ENCODE results near the gene USP7.
"Not testable (repeated sequence)": the region's sequence is repeated elsewhere in the genome, so short reads cannot be mapped to it uniquely, and the experiment has no call there.

USP7 gene

GRCh38 chr16:8990445-8990844, 26.7 kb upstream of the USP7 start:
- no peak for DNase-seq

DNA sequence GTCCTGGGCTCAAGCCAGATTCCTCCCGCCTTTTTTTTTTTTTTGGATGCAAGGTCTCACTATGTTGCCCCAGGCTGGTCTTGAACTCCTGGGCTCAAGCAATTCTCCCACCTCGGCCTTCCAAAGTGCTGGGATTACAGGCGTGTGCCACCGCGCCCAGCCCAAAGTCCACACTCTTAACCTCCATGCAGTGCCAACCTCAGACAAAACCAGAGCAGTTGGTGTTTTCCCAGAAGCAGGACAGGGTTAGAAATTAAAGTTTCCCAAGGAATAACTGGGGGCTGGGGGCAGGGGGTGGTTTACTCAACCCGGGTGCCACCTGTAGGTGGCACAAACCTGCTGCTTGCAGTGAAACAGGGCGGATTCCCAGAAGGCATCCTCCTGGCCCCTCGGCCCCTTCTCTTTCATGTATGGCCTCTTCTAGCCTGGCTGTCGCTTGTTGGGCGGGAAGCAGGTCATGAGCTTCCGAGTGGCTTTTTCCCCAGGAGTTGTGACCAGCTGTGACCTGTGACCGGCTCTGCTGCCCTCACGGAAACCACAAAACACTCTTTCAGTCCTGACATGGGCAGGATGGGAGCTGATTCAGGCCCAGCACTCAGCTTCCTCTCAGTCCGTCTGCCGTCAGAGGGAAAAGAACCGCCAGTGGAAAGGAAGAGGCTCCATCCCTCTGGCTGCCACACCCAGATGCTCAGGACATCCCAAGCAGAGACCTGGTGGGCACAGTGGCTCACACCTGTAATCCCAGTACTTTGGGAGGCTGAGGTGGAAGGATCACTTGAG, 25.6 kb upstream of the USP7 start:
- no peak for DNase-seq
- no peak for TF ChIP-seq POLR2A (IDR thresholded peaks at IDR 0.05; ENCODE audit: low read length)
- TF ChIP-seq GATA1 (IDR thresholded peaks at IDR 0.05; ENCODE audit: low read depth, low read length) = no peak

More at GRCh38 chr16:8990445-8990844, 26.7 kb upstream of the USP7 start:
- TF ChIP-seq POLR2A (IDR thresholded peaks at IDR 0.05; ENCODE audit: low read length) = no peak

GRCh38 chr16:8986818-8987191, 23.1 kb upstream of the USP7 start:
- TF ChIP-seq GATA1 (IDR thresholded peaks at IDR 0.05; ENCODE audit: low read depth, low read length) (no peak), POLR2A (IDR thresholded peaks at IDR 0.05; ENCODE audit: low read length) (no peak)
- DNase-seq = no peak

- no peak for DNase-seq
- TF ChIP-seq POLR2A (IDR thresholded peaks at IDR 0.05; ENCODE audit: low read length) (no peak), GATA1 (IDR thresholded peaks at IDR 0.05; ENCODE audit: low read depth, low read length) (no peak)
Observed at GRCh38 chr16:8986111-8986510, 22.4 kb upstream of the USP7 start.

DNA sequence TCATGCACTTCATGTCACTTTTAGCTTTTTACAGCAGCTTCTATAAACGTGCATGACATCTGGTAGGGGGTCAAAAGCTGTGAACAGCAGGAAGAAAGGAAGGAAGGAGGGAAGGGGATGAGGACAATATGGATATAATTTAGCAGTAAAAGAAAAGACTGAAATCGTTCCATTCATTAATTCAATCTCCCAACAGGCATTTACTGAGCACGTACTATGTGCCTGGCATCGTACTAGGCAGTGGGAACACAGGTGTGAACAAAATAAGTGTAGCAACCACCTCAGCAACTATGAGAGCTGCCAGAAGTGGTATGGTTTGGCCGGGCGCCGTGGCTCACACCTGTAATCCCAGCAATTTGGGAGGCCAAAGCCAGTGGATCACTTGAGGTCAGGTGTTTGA, 19.1 kb upstream of the USP7 start:
- DNase-seq = no peak
- TF ChIP-seq POLR2A (IDR thresholded peaks at IDR 0.05; ENCODE audit: low read length) (no peak), GATA1 (IDR thresholded peaks at IDR 0.05; ENCODE audit: low read depth, low read length) (no peak)

DNA sequence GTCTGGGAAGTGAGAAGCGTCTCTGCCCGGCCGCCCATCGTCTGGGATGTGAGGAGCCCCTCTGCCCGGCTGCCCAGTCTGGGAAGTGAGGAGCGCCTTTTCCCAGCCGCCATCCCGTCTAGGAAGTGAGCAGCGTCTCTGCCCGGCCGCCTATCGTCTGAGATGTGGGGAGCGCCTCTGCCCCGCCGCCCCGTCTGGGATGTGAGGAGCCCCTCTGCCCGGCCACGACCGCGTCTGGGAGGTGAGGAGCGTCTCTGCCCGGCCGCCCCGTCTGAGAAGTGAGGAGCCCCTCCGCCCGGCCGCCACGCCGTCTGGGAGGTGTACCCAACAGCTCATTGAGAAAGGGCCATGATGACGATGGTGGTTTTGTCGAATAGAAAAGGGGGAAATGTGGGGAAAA, 18.2 kb upstream of the USP7 start:
- not testable (repeated sequence) for DNase-seq

- DNase-seq = not testable (repeated sequence)
Observed at GRCh38 chr16:8976189-8976588, 12.5 kb upstream of the USP7 start.

- TF ChIP-seq GATA1 (IDR thresholded peaks at IDR 0.05; ENCODE audit: low read depth, low read length) = no peak
- TF ChIP-seq POLR2A (IDR thresholded peaks at IDR 0.05; ENCODE audit: low read length) = no peak
Observed at GRCh38 chr16:8975039-8975438, 11.3 kb upstream of the USP7 start.

DNA sequence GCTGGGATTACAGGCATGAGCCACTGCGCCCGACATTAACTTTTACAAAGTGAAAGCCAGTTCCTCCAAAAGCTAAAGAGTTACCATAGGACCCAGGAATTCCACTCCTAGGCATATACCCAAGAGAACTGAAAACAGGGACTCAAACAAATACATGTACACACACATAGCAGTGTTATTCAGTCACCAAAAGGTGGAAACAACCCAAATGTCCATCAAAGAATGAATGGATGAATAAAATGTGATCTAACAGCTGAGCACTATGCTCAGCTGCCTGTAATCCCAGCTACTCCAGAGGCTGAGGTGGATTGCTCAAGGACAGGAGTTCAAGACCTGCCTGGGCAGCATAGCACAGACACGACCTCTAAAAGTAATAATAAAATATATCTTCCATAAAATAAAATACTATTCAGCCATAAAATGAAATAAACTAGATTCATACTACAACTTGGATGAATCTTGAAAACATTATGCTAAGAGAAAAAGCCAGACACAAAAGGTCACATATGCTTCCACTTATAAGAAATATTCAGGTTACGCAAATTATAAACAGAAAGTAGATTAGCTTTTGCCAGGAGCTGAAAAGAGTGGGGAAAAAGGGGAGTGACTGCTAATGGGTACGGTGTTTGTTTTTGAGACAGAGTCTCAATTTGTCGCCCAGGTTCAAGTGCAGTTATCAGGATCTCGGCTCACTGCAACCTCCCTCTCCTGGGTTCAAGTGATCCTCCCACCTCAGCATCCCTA, 9.3 kb upstream of the USP7 start:
- no peak for DNase-seq
- TF ChIP-seq GATA1 (IDR thresholded peaks at IDR 0.05; ENCODE audit: low read depth, low read length) (no peak), POLR2A (IDR thresholded peaks at IDR 0.05; ENCODE audit: low read length) (no peak)

More at GRCh38 chr16:8975039-8975438, 11.3 kb upstream of the USP7 start:
- no peak for DNase-seq

GRCh38 chr16:8971416-8971815, 7.7 kb upstream of the USP7 start:
- no peak for TF ChIP-seq POLR2A (IDR thresholded peaks at IDR 0.05; ENCODE audit: low read length)
- TF ChIP-seq GATA1 (IDR thresholded peaks at IDR 0.05; ENCODE audit: low read depth, low read length) = no peak
- DNase-seq = no peak

DNA sequence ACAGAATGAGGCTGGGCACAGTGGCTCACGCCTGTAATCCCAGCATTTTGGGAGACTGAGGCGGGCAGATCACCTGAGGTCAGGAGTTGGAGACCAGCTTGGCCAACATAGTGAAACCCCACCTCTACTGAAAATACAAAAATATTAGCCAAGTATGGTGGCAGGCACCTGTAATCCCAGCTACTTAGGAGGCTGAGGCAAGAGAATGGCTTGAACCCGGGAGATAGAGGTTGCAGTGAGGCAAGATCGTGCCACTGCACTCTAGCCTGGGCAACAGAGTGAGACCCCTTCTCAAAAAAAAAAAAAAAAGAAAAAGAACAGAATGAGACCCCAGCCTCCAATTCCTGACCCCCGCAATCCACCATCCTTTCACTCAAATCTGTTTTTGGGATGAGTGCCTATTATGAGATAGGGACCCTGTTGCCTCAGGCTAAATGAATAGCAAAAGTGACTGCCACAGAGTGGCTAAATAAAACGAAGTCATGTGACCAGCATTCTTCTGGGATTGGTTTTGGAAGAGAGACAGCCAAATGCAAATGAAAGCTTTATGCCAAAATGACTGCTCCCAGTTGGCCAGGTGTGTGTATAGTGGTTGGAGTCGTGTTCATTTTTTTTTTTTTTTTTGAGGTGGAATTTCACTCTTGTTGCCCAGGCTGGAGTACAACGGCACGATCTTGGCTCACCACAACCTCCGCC, 5.6 kb upstream of the USP7 start:
- not testable (repeated sequence) for DNase-seq

- DNase-seq = not testable (repeated sequence)
Observed at GRCh38 chr16:8968054-8968453, 4.3 kb upstream of the USP7 start.

- peak; percentile 90 to 91 for DNase-seq
- no peak for TF ChIP-seq GATA1 (IDR thresholded peaks at IDR 0.05; ENCODE audit: low read depth, low read length)
- TF ChIP-seq POLR2A (IDR thresholded peaks at IDR 0.05; ENCODE audit: low read length) = peak; percentile 59
Observed at GRCh38 chr16:8967132-8967821, 3.6 kb upstream of the USP7 start.

DNA sequence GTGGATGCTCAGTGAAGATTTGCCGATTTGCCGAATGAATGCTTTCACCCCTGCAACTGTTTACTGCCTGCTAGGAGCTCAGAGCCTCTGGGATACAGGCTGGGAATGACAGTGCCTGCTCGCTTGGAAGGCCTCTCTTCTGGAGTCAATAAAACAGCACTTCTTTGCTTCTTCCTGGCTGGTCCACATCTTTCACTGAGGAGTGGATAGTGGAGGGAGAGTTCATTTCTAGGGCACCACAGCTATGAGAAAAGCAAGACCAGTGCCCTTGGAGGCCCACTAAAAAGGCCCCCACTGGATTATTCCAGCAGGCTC, 3.1 kb upstream of the USP7 start:
- no peak for DNase-seq
- TF ChIP-seq GATA1 (IDR thresholded peaks at IDR 0.05; ENCODE audit: low read depth, low read length) (no peak), POLR2A (IDR thresholded peaks at IDR 0.05; ENCODE audit: low read length) (no peak)

DNA sequence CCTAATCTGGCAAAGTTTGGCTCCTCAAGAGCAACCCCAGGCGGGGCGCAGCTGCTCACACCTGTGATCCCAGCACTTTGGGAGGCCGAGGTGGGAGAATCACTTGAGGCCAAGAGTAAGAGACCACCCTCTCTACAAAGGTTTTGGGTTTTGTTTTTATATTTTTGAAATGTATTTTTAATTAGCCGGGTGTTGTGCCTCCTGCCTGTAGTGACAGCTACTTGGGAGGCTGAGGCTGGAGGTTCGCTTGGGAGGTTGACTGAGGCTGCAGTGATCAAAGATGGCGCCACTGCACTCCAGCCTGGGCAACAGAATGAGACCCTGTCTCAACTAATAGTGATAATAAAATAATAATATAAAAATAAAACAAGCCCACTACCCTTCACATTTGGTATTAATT, 756 bp upstream of the USP7 start:
- TF ChIP-seq GATA1 (IDR thresholded peaks at IDR 0.05; ENCODE audit: low read depth, low read length) = no peak
- no peak for TF ChIP-seq POLR2A (IDR thresholded peaks at IDR 0.05; ENCODE audit: low read length)
- DNase-seq = peak in 1 of 2 experiments; percentile 42

Measured in erythroblast (primary cell).